H1 (cell line): ENCODE data around the gene LIN28B. TPM values are rescaled to one million over a fixed set of nuclear protein-coding genes. Genes with fewer than 3 reads are reported as not detected.
A peak's percentile ranks its signal among the peaks of the same experiment; 100 is the strongest.

Source experiments
- CTCF ChIA-PET: fragments of 300-600 bp; sonication (Branson Sonifier 250); formaldehyde crosslinking; loops from one replicate; lab custom pipeline; 2021; ENCODE audit not compliant: partially characterized antibody; lab: Charles Lee
- POLR2A ChIA-PET: fragments of 300-600 bp; sonication (Branson Sonifier 250); formaldehyde crosslinking; loops from one replicate; lab custom pipeline; 2021; ENCODE audit warnings: inconsistent platforms; ENCODE audit not compliant: partially characterized antibody; lab: Charles Lee
- DNase-seq, 2 experiments: peaks; one replicate each; pipeline versions ENCODE4 v3.0.0 to v3.0.0-alpha.2; 2010 to 2022; ENCODE audit warnings: low spot score in 2 of 2, low read depth in 1 of 2, mixed read lengths in 1 of 2
- FAIRE-seq: peaks from 2 replicates; lab custom pipeline; 2011; peaks lifted over from hg19 to GRCh38; lab: Jason Lieb, UNC
- H2AFZ ChIP-seq: 2 replicates; pipeline ENCODE4 v1.8.1; 2012; ENCODE audit warnings: low read length, inconsistent platforms
- H2AK5ac ChIP-seq: 2 replicates; pipeline ENCODE4 v1.6.1; 2013; ENCODE audit warnings: low read depth, low read length
- H2BK120ac ChIP-seq: replicated peaks from 2 replicates; pipeline ENCODE3; 2013; ENCODE audit warnings: low read depth, low read length, inconsistent platforms
- H2BK12ac ChIP-seq: 2 replicates; pipeline ENCODE4 v1.6.1; 2013; ENCODE audit warnings: low read depth, low read length
- H2BK15ac ChIP-seq: 2 replicates; pipeline ENCODE4 v1.6.1; 2013; ENCODE audit warnings: low read length
- H2BK20ac ChIP-seq: 2 replicates; pipeline ENCODE4 v1.6.1; 2013; ENCODE audit warnings: low read length
- H2BK5ac ChIP-seq: 2 replicates; pipeline ENCODE4 v1.6.1; 2013; ENCODE audit warnings: low read depth, low read length
- H3K14ac ChIP-seq: 2 replicates; pipeline ENCODE4 v1.6.1; 2013; ENCODE audit warnings: inconsistent platforms; ENCODE audit not compliant: insufficient read length
- H3K18ac ChIP-seq: 2 replicates; pipeline ENCODE4 v1.6.1; 2013; ENCODE audit warnings: low read length; ENCODE audit errors: extremely low read depth
- H3K23ac ChIP-seq: 2 replicates; pipeline ENCODE4 v1.6.1; 2013; ENCODE audit warnings: inconsistent platforms; ENCODE audit not compliant: insufficient read length
- H3K23me2 ChIP-seq: 2 replicates; pipeline ENCODE4 v1.6.1; 2013; ENCODE audit warnings: low read depth, low read length
- H3K27ac ChIP-seq: 2 replicates; pipeline ENCODE4 v1.6.1; 2011; ENCODE audit warnings: low read depth, low read length, inconsistent platforms
- H3K27me3 ChIP-seq, 4 experiments: replicated peaks in 1 of 4; 1 replicate in 1 of 4; 2 replicates in 3 of 4; pipeline versions ENCODE4 v1.6.1 to v1.8.1; 2011 to 2013; ENCODE audit warnings: low read length in 3 of 4, mild to moderate bottlenecking in 3 of 4, inconsistent platforms in 2 of 4, mixed read lengths in 2 of 4, moderate library complexity in 1 of 4; ENCODE audit not compliant: control insufficient read depth in 3 of 4, insufficient read depth in 3 of 4; ENCODE audit errors: extremely low read depth in 1 of 4
- H3K36me3 ChIP-seq, 4 experiments: 2 replicates each; pipeline versions ENCODE4 v1.6.1 to v1.8.1; 2011 to 2013; ENCODE audit warnings: mild to moderate bottlenecking in 4 of 4, low read length in 3 of 4, moderate library complexity in 2 of 4, control low read depth in 1 of 4, inconsistent platforms in 1 of 4; ENCODE audit not compliant: insufficient read depth in 4 of 4, control insufficient read depth in 2 of 4
- H3K4ac ChIP-seq: replicated peaks from 2 replicates; pipeline ENCODE3; 2013; ENCODE audit warnings: low read length, low read depth, mixed read lengths, inconsistent platforms; ENCODE audit not compliant: insufficient read length
- H3K4me1 ChIP-seq, 4 experiments: replicated peaks in 1 of 4; 1 replicate in 1 of 4; 2 replicates in 3 of 4; pipeline versions ENCODE4 v1.6.1 to v1.8.1; 2011 to 2013; ENCODE audit warnings: low read length in 3 of 4, inconsistent platforms in 2 of 4, mixed read lengths in 1 of 4; ENCODE audit not compliant: insufficient read depth in 4 of 4, control insufficient read depth in 3 of 4
- H3K4me2 ChIP-seq, 2 experiments: 2 replicates each; pipeline versions ENCODE4 v1.6.1 to v1.8.1; 2011 to 2013; ENCODE audit warnings: low read depth in 2 of 2, low read length in 2 of 2, control low read depth in 1 of 2, inconsistent platforms in 1 of 2, mild to moderate bottlenecking in 1 of 2; ENCODE audit not compliant: insufficient read depth in 1 of 2
- H3K4me3 ChIP-seq, 4 experiments: fragments of 200-600, 300-600 bp in 1 of 4; sonication (generic), shearing (Covaris generic), sonication (Bioruptor Twin) in 1 of 4; 2 replicates each; pipeline versions ENCODE4 v1.5.1 to v1.8.1; 2011 to 2016; ENCODE audit warnings: low read length in 4 of 4, low read depth in 3 of 4, control low read depth in 2 of 4, inconsistent platforms in 2 of 4, mild to moderate bottlenecking in 2 of 4, mixed read lengths in 1 of 4, moderate library complexity in 1 of 4; ENCODE audit not compliant: insufficient read depth in 2 of 4; ENCODE audit errors: extremely low read depth in 1 of 4
- H3K56ac ChIP-seq: replicated peaks from 2 replicates; pipeline ENCODE3; 2013; ENCODE audit warnings: low read depth, mild to moderate bottlenecking, mixed read lengths, low read length, inconsistent platforms; ENCODE audit not compliant: insufficient read length
- H3K79me1 ChIP-seq: 2 replicates; pipeline ENCODE4 v1.6.1; 2013; ENCODE audit warnings: low read depth, low read length, control low read depth
- H3K79me2 ChIP-seq, 2 experiments: 2 replicates each; pipeline versions ENCODE4 v1.6.1 to v1.8.1; 2012 to 2013; ENCODE audit warnings: low read length in 2 of 2, mild to moderate bottlenecking in 2 of 2, inconsistent platforms in 1 of 2; ENCODE audit not compliant: insufficient read depth in 2 of 2, control insufficient read depth in 1 of 2
- H3K9ac ChIP-seq, 4 experiments: replicated peaks in 1 of 4; 1 replicate in 1 of 4; 2 replicates in 3 of 4; pipeline versions ENCODE4 v1.6.1 to v1.8.1; 2011 to 2013; ENCODE audit warnings: low read depth in 3 of 4, low read length in 3 of 4, control low read depth in 2 of 4, mild to moderate bottlenecking in 2 of 4, moderate library complexity in 2 of 4, inconsistent platforms in 1 of 4; ENCODE audit errors: extremely low read depth in 1 of 4
- H3K9me3 ChIP-seq, 2 experiments: 2 replicates each; pipeline versions ENCODE4 v1.6.1 to v1.8.1; 2012 to 2013; ENCODE audit warnings: mild to moderate bottlenecking in 2 of 2, moderate library complexity in 2 of 2, control low read depth in 1 of 2, inconsistent platforms in 1 of 2, low read depth in 1 of 2, low read length in 1 of 2, mixed read lengths in 1 of 2; ENCODE audit not compliant: insufficient read depth in 2 of 2
- H4K20me1 ChIP-seq, 2 experiments: replicated peaks in 1 of 2; 2 replicates each; pipeline versions ENCODE3 to v1.8.1; 2011 to 2013; ENCODE audit warnings: inconsistent platforms in 2 of 2, low read length in 2 of 2, mild to moderate bottlenecking in 1 of 2; ENCODE audit not compliant: insufficient read depth in 2 of 2, control insufficient read depth in 1 of 2
- H4K5ac ChIP-seq: 2 replicates; pipeline ENCODE4 v1.6.1; 2013; ENCODE audit warnings: low read length, low read depth, mixed read lengths, inconsistent platforms; ENCODE audit not compliant: insufficient read length
- H4K8ac ChIP-seq: 2 replicates; pipeline ENCODE4 v1.8.0; 2013; ENCODE audit warnings: mild to moderate bottlenecking, moderate library complexity, low read length, inconsistent platforms; ENCODE audit not compliant: insufficient read depth; ENCODE audit errors: extremely low read depth
- H4K91ac ChIP-seq: replicated peaks from 2 replicates; pipeline ENCODE3; 2013; ENCODE audit warnings: low read length, mixed read lengths, inconsistent platforms; ENCODE audit not compliant: insufficient read length
- CHD2 ChIP-seq: IDR thresholded peaks from 2 replicates; pipeline ENCODE4 v1.6.1; 2012; ENCODE audit warnings: low read length, improper control_type of control experiment
- RAD21 ChIP-seq, 2 experiments: IDR thresholded peaks in 1 of 2; conservative IDR thresholded peaks in 1 of 2; 2 replicates each; pipeline ENCODE4 v1.6.1; 2011; ENCODE audit warnings: low read depth in 2 of 2, low read length in 2 of 2, improper control_type of control experiment in 1 of 2, inconsistent platforms in 1 of 2, mild to moderate bottlenecking in 1 of 2, moderate library complexity in 1 of 2
- WGBS, 2 experiments: shearing (Covaris generic) in 1 of 2; methylation state at CpG; one replicate each; pipeline versions ENCODE4 v1.1.6 to v1.1.7; 2013 to 2015; ENCODE audit warnings: low lambda C conversion rate in 2 of 2, mixed read lengths in 2 of 2, inconsistent platforms in 1 of 2, low coverage in 1 of 2, missing lambda C conversion rate in 1 of 2; ENCODE audit not compliant: insufficient replicate concordance in 2 of 2, insufficient coverage in 1 of 2, insufficient read length in 1 of 2; ENCODE audit errors: extremely low coverage in 1 of 2, missing lambda C conversion rate in 1 of 2; 5-methylcytosine and 5-hydroxymethylcytosine counted together
- polyA plus RNA-seq, 7 experiments: library from polyadenylated mRNA; depleted of rRNA in 3 of 7; stranded (reverse) in 5 of 7; unstranded in 2 of 7; fragments of >200 nt in 5 of 7; fragments of 200-250 nt in 2 of 7; gene quantifications; 1 replicate in 5 of 7; 2 replicates in 1 of 7; 4 replicates in 1 of 7; pipeline versions ENCODE4 v1.2.1 to v1.2.3, GENCODE V29; 2011 to 2013; ENCODE audit warnings: missing spikeins in 2 of 7, mixed read lengths in 2 of 7
- total RNA-seq: library from RNA; stranded (reverse); fragmentation: NEBNext Ultra II Directional; extraction: Animal tissue kit (Norgen Biotek cat#: 25700); gene quantifications from 2 replicates; pipeline ENCODE4 v1.2.1, GENCODE V29; 2021
- TF ChIP-seq, protein P1 (sequence below), 3 experiments: IDR thresholded peaks; 1 replicate in 2 of 3; 2 replicates in 1 of 3; pipeline versions ENCODE4 v1.5.1 to v1.6.1; 2011; ENCODE audit warnings: low read length in 3 of 3, mild to moderate bottlenecking in 3 of 3, inconsistent platforms in 2 of 3, low read depth in 1 of 3, moderate library complexity in 1 of 3; ENCODE audit not compliant: insufficient read depth in 1 of 3; ENCODE audit errors: control extremely low read depth in 1 of 3

The LIN28B gene
- total and polyA plus RNA-seq, 2 of the 8 experiments (the other 6 are each of a cell fraction or from before 2014, with no cell fraction given) = 27.4 to 94.7 TPM

DNA sequence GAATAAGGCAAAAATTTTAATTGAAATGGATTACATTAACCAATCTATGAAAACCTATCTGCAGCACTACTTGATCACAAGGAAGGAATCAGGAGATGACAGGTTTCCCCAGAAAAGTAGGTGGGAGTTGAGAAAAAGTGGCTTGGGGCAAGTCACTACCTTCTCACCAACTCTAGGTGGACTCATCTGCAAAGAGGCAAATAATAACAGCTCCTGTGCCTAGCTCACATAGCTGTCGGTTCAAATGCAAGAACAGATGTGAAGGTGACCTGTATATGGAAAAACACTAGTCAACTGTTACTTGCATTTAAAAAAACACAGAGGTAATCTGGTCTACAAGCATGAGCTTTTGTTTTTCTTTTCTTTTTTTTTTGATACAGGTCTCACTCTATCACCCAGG is 155.7 kb downstream of the LIN28B start:
- Histone ChIP-seq H3K27me3 (no peaks in the 10 kb centered on the region), H3K4me1 (no peaks in the 10 kb centered on the region), H2BK15ac (no peak overlapping the region), H4K91ac (no peak overlapping the region), H3K14ac (no peak overlapping the region), H2AFZ (no peak overlapping the region), H3K4ac (no peak overlapping the region), H3K9me3 (no peaks in the 10 kb centered on the region), H3K36me3 (no peaks in the 10 kb centered on the region), H2BK20ac (no peak overlapping the region), H3K27ac (no peak overlapping the region), H2BK5ac (no peak overlapping the region), H3K79me1 (no peaks in the 10 kb centered on the region), H4K8ac (no peak overlapping the region), H3K18ac (no peak overlapping the region), H3K4me3 (no peak overlapping the region), H2BK12ac (no peak overlapping the region), H2BK120ac (no peak overlapping the region), H3K23me2 (no peaks in the 10 kb centered on the region), H4K5ac (no peak overlapping the region), H3K9ac (no peak overlapping the region), H3K4me2 (no peak overlapping the region), H3K56ac (no peak overlapping the region), H3K23ac (no peak overlapping the region), H2AK5ac (no peak overlapping the region), H4K20me1 (no peaks in the 10 kb centered on the region)
- 93% methylated on average over 1 of the region's 1 CpG; no CpG with 5 or more reads in 1 of the 2 experiments for WGBS, 2 experiments
- DNase-seq (no peak), FAIRE-seq (no peak)
- ChIA-PET CTCF (interaction anchor here (0.6 to 4.1 kb wide), 10 partner anchors 9 to 247 kb away, joined by 3 to 15 read pairs (median 3); no protein-coding TSS in a partner anchor), POLR2A (no interaction called here)
- TF ChIP-seq, protein P1, sequence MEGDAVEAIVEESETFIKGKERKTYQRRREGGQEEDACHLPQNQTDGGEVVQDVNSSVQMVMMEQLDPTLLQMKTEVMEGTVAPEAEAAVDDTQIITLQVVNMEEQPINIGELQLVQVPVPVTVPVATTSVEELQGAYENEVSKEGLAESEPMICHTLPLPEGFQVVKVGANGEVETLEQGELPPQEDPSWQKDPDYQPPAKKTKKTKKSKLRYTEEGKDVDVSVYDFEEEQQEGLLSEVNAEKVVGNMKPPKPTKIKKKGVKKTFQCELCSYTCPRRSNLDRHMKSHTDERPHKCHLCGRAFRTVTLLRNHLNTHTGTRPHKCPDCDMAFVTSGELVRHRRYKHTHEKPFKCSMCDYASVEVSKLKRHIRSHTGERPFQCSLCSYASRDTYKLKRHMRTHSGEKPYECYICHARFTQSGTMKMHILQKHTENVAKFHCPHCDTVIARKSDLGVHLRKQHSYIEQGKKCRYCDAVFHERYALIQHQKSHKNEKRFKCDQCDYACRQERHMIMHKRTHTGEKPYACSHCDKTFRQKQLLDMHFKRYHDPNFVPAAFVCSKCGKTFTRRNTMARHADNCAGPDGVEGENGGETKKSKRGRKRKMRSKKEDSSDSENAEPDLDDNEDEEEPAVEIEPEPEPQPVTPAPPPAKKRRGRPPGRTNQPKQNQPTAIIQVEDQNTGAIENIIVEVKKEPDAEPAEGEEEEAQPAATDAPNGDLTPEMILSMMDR (IDR thresholded peaks at IDR 0.05; ENCODE audit: control extremely low read depth in 1 of 3, insufficient read depth in 1 of 3, low read depth in 1 of 3, low read length in 3 of 3) = peak in 2 of 3 experiments; percentile 26 to 41; a peak in 2 of 4 replicates
- TF ChIP-seq CHD2 (no peak), RAD21 (IDR thresholded peaks at IDR 0.05 in 1 of 2, conservative IDR thresholded peaks at IDR 0.05 in 1 of 2; ENCODE audit: low read depth in 2 of 2, low read length in 2 of 2) (peak; percentile 52 to 66)
- TF ChIP-seq, all 59 proteins: peak for 2
- H3K79me2 ChIP-seq = no peaks in the 10 kb centered on the region
